DND-41 (cell line): ENCODE measurements around the gene SLC29A2.

Source experiments
- EZH2 ChIP-seq: IDR thresholded peaks from 3 replicates; pipeline ENCODE4 v1.6.1; 2012; ENCODE audit warnings: borderline replicate concordance, low read depth, mild to moderate bottlenecking, moderate library complexity, low read length, inconsistent platforms; ENCODE audit not compliant: severe bottlenecking
- TF ChIP-seq, protein P1 (sequence below): IDR thresholded peaks from 2 replicates; pipeline ENCODE4 v1.5.1; 2012; ENCODE audit warnings: borderline replicate concordance, low read length, moderate library complexity, mild to moderate bottlenecking; ENCODE audit not compliant: poor library complexity, severe bottlenecking; ENCODE audit errors: extremely low read depth

DNA sequence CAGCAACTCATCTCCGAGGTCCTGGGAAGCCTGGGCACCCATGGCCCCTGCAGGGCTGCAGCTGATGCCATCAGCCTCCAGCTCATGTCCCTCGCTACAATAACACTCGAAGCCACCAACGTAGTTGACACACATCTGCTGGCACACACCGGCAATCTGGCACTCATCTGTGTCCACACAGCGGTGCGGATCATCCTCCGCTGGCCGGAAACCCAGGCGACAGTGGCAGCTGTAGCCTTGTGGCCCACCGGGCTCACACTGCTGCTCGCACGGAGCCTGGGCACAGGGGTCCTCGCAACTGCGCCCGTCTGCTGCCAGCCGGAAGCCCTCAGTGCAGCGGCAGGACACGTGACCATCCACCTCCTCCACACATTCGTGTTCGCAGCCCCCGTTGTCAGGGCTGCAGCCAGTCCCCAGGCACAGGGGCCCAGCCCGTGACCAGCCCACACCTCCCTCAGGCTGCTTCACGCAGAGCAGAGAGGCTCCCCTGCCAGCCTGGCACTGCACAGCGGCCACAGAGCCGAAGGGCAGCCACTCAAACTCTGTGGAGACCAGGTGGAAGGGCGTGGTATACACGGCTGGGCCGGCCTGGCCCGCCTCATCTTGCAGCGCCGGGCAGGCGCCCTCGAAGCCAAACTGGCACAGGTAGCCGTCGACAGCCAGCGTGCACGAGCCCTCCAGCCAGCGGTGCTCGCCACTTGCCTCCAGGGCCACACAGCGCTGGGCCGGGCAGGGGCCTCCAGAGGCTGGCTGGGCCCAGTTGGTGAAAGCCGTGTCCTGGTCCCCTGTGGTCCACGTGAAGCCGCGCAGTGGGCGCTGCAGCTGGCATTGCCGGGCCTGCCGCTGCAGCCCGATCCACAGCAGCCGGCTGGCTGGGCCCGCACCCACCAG lies 55.4 kb downstream of the SLC29A2 start:
- TF ChIP-seq, protein P1, sequence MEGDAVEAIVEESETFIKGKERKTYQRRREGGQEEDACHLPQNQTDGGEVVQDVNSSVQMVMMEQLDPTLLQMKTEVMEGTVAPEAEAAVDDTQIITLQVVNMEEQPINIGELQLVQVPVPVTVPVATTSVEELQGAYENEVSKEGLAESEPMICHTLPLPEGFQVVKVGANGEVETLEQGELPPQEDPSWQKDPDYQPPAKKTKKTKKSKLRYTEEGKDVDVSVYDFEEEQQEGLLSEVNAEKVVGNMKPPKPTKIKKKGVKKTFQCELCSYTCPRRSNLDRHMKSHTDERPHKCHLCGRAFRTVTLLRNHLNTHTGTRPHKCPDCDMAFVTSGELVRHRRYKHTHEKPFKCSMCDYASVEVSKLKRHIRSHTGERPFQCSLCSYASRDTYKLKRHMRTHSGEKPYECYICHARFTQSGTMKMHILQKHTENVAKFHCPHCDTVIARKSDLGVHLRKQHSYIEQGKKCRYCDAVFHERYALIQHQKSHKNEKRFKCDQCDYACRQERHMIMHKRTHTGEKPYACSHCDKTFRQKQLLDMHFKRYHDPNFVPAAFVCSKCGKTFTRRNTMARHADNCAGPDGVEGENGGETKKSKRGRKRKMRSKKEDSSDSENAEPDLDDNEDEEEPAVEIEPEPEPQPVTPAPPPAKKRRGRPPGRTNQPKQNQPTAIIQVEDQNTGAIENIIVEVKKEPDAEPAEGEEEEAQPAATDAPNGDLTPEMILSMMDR = no peak
- no peak for TF ChIP-seq EZH2
